ENCODE measurements around the gene EGLN2. TPM values are rescaled to one million over a fixed set of nuclear protein-coding genes. Genes with fewer than 3 reads are reported as not detected.

The EGLN2 gene
- total and polyA plus RNA-seq, 2 donors (not counting 3 experiments of a cell fraction or from before 2014, with no cell fraction given): 118 to 152 TPM

- Histone ChIP-seq H3K4me1 (ENCODE audit: control insufficient read depth, extremely low read depth, insufficient read depth, low read length) (peaks cover 72% of the 10 kb centered on the region), H3K79me2 (ENCODE audit: control insufficient read depth, insufficient read depth, low read length) (peaks cover 76% of the 10 kb centered on the region), H4K20me1 (replicated peaks; ENCODE audit: control insufficient read depth, extremely low read depth, insufficient read depth, low read length) (no peaks in the 10 kb centered on the region), H2AFZ (ENCODE audit: low read depth, low read length) (no peak overlapping the region), H3K36me3 (ENCODE audit: control insufficient read depth in 2 of 2, extremely low read depth in 1 of 2, insufficient read depth in 2 of 2, low read length in 2 of 2) (peaks cover 9 to 45% of the 10 kb centered on the region in 2 experiments), H3K27ac (ENCODE audit: insufficient read depth, low read depth, low read length) (peak overlapping the region; percentile 35), H3K9me1 (replicated peaks; ENCODE audit: control insufficient read depth, extremely low read depth, insufficient read depth, low read length) (no peaks in the 10 kb centered on the region), H3K9ac (replicated peaks; ENCODE audit: extremely low read depth, insufficient read depth, low read length) (no peak overlapping the region), H3K4me3 (replicated peaks in 1 of 3; ENCODE audit: insufficient read depth in 1 of 3, low read depth in 1 of 3, low read length in 3 of 3) (no peak overlapping the region), H3K9me3 (replicated peaks; ENCODE audit: control insufficient read depth, insufficient read depth, low read length) (no peaks in the 10 kb centered on the region), H3K27me3 (ENCODE audit: control insufficient read depth in 2 of 2, insufficient read depth in 2 of 2, low read length in 2 of 2) (no peaks in the 10 kb centered on the region), H3K4me2 (ENCODE audit: insufficient read depth, low read length) (no peak overlapping the region)
- no peak for DNase-seq (ENCODE audit: low read depth, low spot score)
- no TSS peak for BruUV-seq (replicated peaks)
- ChIA-PET POLR2A (no interaction called here), CTCF (interaction anchor here (1.8 to 3.9 kb wide), 3 partner anchors 14 to 142 kb away, joined by 5 to 70 read pairs (median 22); partner anchors contain the start of gene ACTMAP)
- intact Hi-C loops (cut with micrococcal nuclease) (loop anchor here (10.0 kb wide), 1 partner anchor 361 kb away; the partner anchor contains the start of gene SERTAD3), dilution Hi-C loops (cut with MboI; ENCODE audit: extremely low pct_ligation_motif_present, low sequenced_read_pairs) (no loop called here)
- FAIRE-seq: peak; percentile 57
- TF ChIP-seq GATA2 (IDR thresholded peaks at IDR 0.05; ENCODE audit: insufficient read depth, insufficient read length, low read depth, low read length) (no peak), POLR2A (IDR thresholded peaks at IDR 0.05; ENCODE audit: low read depth, low read length) (no peak), JUN (IDR thresholded peaks at IDR 0.05; ENCODE audit: borderline replicate concordance, insufficient read depth, insufficient read length, low read depth) (no peak)
- TF ChIP-seq, protein P1, sequence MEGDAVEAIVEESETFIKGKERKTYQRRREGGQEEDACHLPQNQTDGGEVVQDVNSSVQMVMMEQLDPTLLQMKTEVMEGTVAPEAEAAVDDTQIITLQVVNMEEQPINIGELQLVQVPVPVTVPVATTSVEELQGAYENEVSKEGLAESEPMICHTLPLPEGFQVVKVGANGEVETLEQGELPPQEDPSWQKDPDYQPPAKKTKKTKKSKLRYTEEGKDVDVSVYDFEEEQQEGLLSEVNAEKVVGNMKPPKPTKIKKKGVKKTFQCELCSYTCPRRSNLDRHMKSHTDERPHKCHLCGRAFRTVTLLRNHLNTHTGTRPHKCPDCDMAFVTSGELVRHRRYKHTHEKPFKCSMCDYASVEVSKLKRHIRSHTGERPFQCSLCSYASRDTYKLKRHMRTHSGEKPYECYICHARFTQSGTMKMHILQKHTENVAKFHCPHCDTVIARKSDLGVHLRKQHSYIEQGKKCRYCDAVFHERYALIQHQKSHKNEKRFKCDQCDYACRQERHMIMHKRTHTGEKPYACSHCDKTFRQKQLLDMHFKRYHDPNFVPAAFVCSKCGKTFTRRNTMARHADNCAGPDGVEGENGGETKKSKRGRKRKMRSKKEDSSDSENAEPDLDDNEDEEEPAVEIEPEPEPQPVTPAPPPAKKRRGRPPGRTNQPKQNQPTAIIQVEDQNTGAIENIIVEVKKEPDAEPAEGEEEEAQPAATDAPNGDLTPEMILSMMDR (IDR thresholded peaks at IDR 0.05; ENCODE audit: extremely low read depth in 1 of 2, insufficient read depth in 1 of 2, low read depth in 1 of 2, low read length in 2 of 2): no peak
These were observed 6.4 kb downstream of the EGLN2 start for GRCh38 chr19:40805258-40805868.

Data from endothelial cell of umbilical vein (primary cell).